Lower leg skin (tissue), 4 donors: Measurements from ENCODE around the gene KAZN. TPM values are rescaled to one million over a fixed set of nuclear protein-coding genes. Genes with fewer than 3 reads are reported as not detected.

Experiments used
- DNase-seq, 2 donors: peaks; one replicate each; pipeline ENCODE4 v3.0.0-alpha.2; 2019; ENCODE audit warnings: low spot score in 2 of 2
- H3K4me3 ChIP-seq: fragments of 200-600 bp; sonication (generic); 2 replicates; pipeline ENCODE4 v1.5.1; 2017; ENCODE audit warnings: mild to moderate bottlenecking, low read depth; ENCODE audit not compliant: poor library complexity, severe bottlenecking
- POLR2A ChIP-seq, 2 donors: fragments of 450-650 bp; IDR thresholded peaks; one replicate each; pipeline ENCODE4 v1.6.1; 2016 to 2017; ENCODE audit warnings: antibody characterized with exemption in 2 of 2, mild to moderate bottlenecking in 1 of 2, moderate library complexity in 1 of 2
- WGBS, 2 donors: methylation state at CpG; one replicate each; pipeline ENCODE4 v1.1.5; 2018; 5-methylcytosine and 5-hydroxymethylcytosine counted together
- intact Hi-C: fragments of 100-400 bp; cut with DNase I; formaldehyde crosslinking; loops from one replicate; pipeline ENCODE4 v1.15.0; 2023; ENCODE audit warnings: low total_unique reads
- total RNA-seq, 4 donors: library from RNA; depleted of rRNA; stranded (reverse); fragments of >200 nt; gene quantifications; one replicate each; pipeline ENCODE4 v1.1.0, GENCODE V29; 2016
- TF ChIP-seq, protein P1 (sequence below), 3 donors: fragments of 450-650 bp; IDR thresholded peaks; one replicate each; pipeline ENCODE4 v1.5.1; 2016; ENCODE audit warnings: antibody characterized with exemption in 3 of 3, mild to moderate bottlenecking in 3 of 3, moderate library complexity in 2 of 3

Gene KAZN
- total RNA-seq, 4 donors from 2014 or later = 21.4 to 36.0 (median 28.4) TPM

GRCh38 chr1:14652840-14653239 is 54.4 kb downstream of the KAZN start:
- H3K4me3 ChIP-seq = no peak overlapping the region
- DNase-seq = no peak
- WGBS, 2 donors = 92 to 94% methylated on average over 3 of the region's 3 CpGs
- TF ChIP-seq, protein P1, sequence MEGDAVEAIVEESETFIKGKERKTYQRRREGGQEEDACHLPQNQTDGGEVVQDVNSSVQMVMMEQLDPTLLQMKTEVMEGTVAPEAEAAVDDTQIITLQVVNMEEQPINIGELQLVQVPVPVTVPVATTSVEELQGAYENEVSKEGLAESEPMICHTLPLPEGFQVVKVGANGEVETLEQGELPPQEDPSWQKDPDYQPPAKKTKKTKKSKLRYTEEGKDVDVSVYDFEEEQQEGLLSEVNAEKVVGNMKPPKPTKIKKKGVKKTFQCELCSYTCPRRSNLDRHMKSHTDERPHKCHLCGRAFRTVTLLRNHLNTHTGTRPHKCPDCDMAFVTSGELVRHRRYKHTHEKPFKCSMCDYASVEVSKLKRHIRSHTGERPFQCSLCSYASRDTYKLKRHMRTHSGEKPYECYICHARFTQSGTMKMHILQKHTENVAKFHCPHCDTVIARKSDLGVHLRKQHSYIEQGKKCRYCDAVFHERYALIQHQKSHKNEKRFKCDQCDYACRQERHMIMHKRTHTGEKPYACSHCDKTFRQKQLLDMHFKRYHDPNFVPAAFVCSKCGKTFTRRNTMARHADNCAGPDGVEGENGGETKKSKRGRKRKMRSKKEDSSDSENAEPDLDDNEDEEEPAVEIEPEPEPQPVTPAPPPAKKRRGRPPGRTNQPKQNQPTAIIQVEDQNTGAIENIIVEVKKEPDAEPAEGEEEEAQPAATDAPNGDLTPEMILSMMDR (IDR thresholded peaks at IDR 0.05) = no peak
- no peak for TF ChIP-seq POLR2A (IDR thresholded peaks at IDR 0.05)
- intact Hi-C loops = no loop called here

- TF ChIP-seq POLR2A (IDR thresholded peaks at IDR 0.05) = no peak
- TF ChIP-seq, protein P1 (IDR thresholded peaks at IDR 0.05) = no peak
- intact Hi-C loops = no loop called here
- no peak overlapping the region for H3K4me3 ChIP-seq
- WGBS, 2 donors = 64 to 66% methylated on average over 8 of the region's 8 CpGs
- no peak for DNase-seq
Observed at GRCh38 chr1:14653461-14653960, 55.0 kb downstream of the KAZN start.

DNA sequence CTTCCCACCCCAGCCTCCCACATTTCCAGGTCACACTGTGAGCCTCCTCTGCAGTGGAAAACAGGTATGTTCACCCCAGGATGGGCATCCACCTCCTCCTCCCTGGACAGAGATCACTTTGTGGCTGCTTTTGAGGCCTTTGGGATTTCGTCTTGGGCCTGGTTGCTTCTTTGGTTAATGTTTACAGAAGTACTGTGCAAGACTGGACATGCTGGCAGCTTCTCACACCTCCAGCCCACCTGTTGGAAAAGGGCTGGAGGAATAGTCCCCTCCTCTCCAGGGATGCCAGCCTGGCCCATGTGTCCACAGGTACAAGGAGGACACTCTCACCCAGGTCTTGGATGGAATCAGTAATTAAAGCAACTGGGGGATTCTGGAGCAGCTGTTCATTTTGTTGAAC is 56.1 kb downstream of the KAZN start:
- 67 to 84% methylated on average over 1 of the region's 1 CpG for WGBS, 2 donors
- H3K4me3 ChIP-seq = no peak overlapping the region
- DNase-seq = no peak
- TF ChIP-seq POLR2A (IDR thresholded peaks at IDR 0.05) = no peak
- TF ChIP-seq, protein P1 (IDR thresholded peaks at IDR 0.05) = no peak
- intact Hi-C loops = no loop called here

- WGBS, 2 donors = 85 to 95% methylated on average over 7 of the region's 7 CpGs
- TF ChIP-seq POLR2A (IDR thresholded peaks at IDR 0.05) = no peak
- TF ChIP-seq, protein P1 (IDR thresholded peaks at IDR 0.05) = no peak
- intact Hi-C loops = no loop called here
- H3K4me3 ChIP-seq = no peak overlapping the region
- no peak for DNase-seq
Observed at GRCh38 chr1:14655385-14655784, 56.9 kb downstream of the KAZN start.

- no peak overlapping the region for H3K4me3 ChIP-seq
- DNase-seq = no peak
- WGBS, 2 donors = 92 to 95% methylated on average over 13 of the region's 13 CpGs
- TF ChIP-seq POLR2A (IDR thresholded peaks at IDR 0.05) = no peak
- TF ChIP-seq, protein P1 (IDR thresholded peaks at IDR 0.05) = no peak
- intact Hi-C loops = no loop called here
Observed at GRCh38 chr1:14656384-14656937, 58.0 kb downstream of the KAZN start.

- no peak overlapping the region for H3K4me3 ChIP-seq
- WGBS, 2 donors = 79 to 80% methylated on average over 6 of the region's 6 CpGs
- DNase-seq = no peak
- no peak for TF ChIP-seq POLR2A (IDR thresholded peaks at IDR 0.05)
- TF ChIP-seq, protein P1 (IDR thresholded peaks at IDR 0.05) = no peak
- intact Hi-C loops = no loop called here
Observed at GRCh38 chr1:14658642-14659041, 60.2 kb downstream of the KAZN start.
